ENCODE data around the gene CAPN13. TPM values are rescaled to one million over a fixed set of nuclear protein-coding genes. Genes with fewer than 3 reads are reported as not detected.

The CAPN13 gene
- total RNA-seq, 4 donors from 2014 or later = 0.12 TPM; not detected in 3

GRCh38 chr2:30721668-30722647, 85.3 kb downstream of the CAPN13 start:
- TF ChIP-seq CTCF (IDR thresholded peaks at IDR 0.05) (no peak), POLR2AphosphoS5 (IDR thresholded peaks at IDR 0.05) (no peak), EP300 (IDR thresholded peaks at IDR 0.05) (no peak), POLR2A (IDR thresholded peaks at IDR 0.05) (no peak)
- H3K27ac ChIP-seq = no peak overlapping the region
- WGBS, 2 donors (ENCODE audit: low coverage in 1 of 2) = 83 to 90% methylated on average over 2 to 5 of the region's 6 CpGs

GRCh38 chr2:30721241-30721640, 86.0 kb downstream of the CAPN13 start:
- no peaks in the 10 kb centered on the region for H3K4me1 ChIP-seq
- peaks cover 16% of the 10 kb centered on the region for H3K27me3 ChIP-seq
- ATAC-seq = no peak
- no peaks in the 10 kb centered on the region for H3K36me3 ChIP-seq
- WGBS, 2 donors (ENCODE audit: low coverage in 1 of 2) = 40% methylated on average over 1 of the region's 4 CpGs; no CpG with 5 or more reads in 1 of the 2 donors
- TF ChIP-seq EP300 (IDR thresholded peaks at IDR 0.05) (no peak), POLR2AphosphoS5 (IDR thresholded peaks at IDR 0.05) (no peak), POLR2A (IDR thresholded peaks at IDR 0.05) (no peak), CTCF (IDR thresholded peaks at IDR 0.05) (no peak)
- H3K27ac ChIP-seq = no peak overlapping the region
- no peaks in the 10 kb centered on the region for H3K9me3 ChIP-seq
- H3K4me3 ChIP-seq = no peak overlapping the region

More at GRCh38 chr2:30721668-30722647, 85.3 kb downstream of the CAPN13 start:
- Histone ChIP-seq H3K9me3 (no peaks in the 10 kb centered on the region), H3K36me3 (no peaks in the 10 kb centered on the region), H3K4me1 (no peaks in the 10 kb centered on the region), H3K4me3 (no peak overlapping the region), H3K27me3 (peaks cover 16% of the 10 kb centered on the region)
- ATAC-seq = no peak

- TF ChIP-seq POLR2A (IDR thresholded peaks at IDR 0.05) (no peak), EP300 (IDR thresholded peaks at IDR 0.05) (no peak), POLR2AphosphoS5 (IDR thresholded peaks at IDR 0.05) (no peak), CTCF (IDR thresholded peaks at IDR 0.05) (no peak)
- Histone ChIP-seq H3K27ac (no peak overlapping the region), H3K4me1 (no peaks in the 10 kb centered on the region), H3K27me3 (peaks cover 10% of the 10 kb centered on the region), H3K36me3 (no peaks in the 10 kb centered on the region), H3K4me3 (no peak overlapping the region), H3K9me3 (no peaks in the 10 kb centered on the region)
- no peak for ATAC-seq
- WGBS, 2 donors (ENCODE audit: low coverage in 1 of 2) = 69% methylated on average over 1 of the region's 1 CpG; no CpG with 5 or more reads in 1 of the 2 donors
These were observed 90.1 kb downstream of the CAPN13 start for GRCh38 chr2:30717081-30717650.

- TF ChIP-seq POLR2A (IDR thresholded peaks at IDR 0.05) (no peak), CTCF (IDR thresholded peaks at IDR 0.05) (no peak), EP300 (IDR thresholded peaks at IDR 0.05) (no peak), POLR2AphosphoS5 (IDR thresholded peaks at IDR 0.05) (no peak)
- ATAC-seq = no peak
- WGBS, 2 donors (ENCODE audit: low coverage in 1 of 2) = 69 to 88% methylated on average over 7 to 11 of the region's 11 CpGs
- Histone ChIP-seq H3K27ac (no peak overlapping the region), H3K4me3 (no peak overlapping the region), H3K27me3 (peaks cover 2% of the 10 kb centered on the region), H3K9me3 (no peaks in the 10 kb centered on the region), H3K4me1 (no peaks in the 10 kb centered on the region), H3K36me3 (no peaks in the 10 kb centered on the region)
These were observed 90.9 kb downstream of the CAPN13 start for GRCh38 chr2:30716123-30716900.
